Vagina (tissue), 2 donors: ENCODE data around the gene TERB2.

Experiments used
- POLR2A ChIP-seq, 2 donors: fragments of 450-650 bp; IDR thresholded peaks; one replicate each; pipeline ENCODE4 v1.6.1; 2017; ENCODE audit warnings: antibody characterized with exemption in 2 of 2, mild to moderate bottlenecking in 2 of 2, moderate library complexity in 2 of 2
- POLR2AphosphoS5 ChIP-seq, 2 donors: sonication (generic); formaldehyde crosslinking; IDR thresholded peaks; one replicate each; pipeline ENCODE4 v1.9.0; 2017; ENCODE audit warnings: antibody characterized with exemption in 2 of 2, mild to moderate bottlenecking in 2 of 2, low read depth in 1 of 2; ENCODE audit not compliant: insufficient read depth in 1 of 2
- TF ChIP-seq, protein P1 (sequence below), 3 experiments: fragments of 450-650 bp in 2 of 3; fragments of 200-600 bp in 1 of 3; sonication (generic) in 1 of 3; IDR thresholded peaks; one replicate each; pipeline ENCODE4 v1.5.1; 2017 to 2019; ENCODE audit warnings: antibody characterized with exemption in 3 of 3, mild to moderate bottlenecking in 2 of 3, moderate library complexity in 2 of 3

DNA sequence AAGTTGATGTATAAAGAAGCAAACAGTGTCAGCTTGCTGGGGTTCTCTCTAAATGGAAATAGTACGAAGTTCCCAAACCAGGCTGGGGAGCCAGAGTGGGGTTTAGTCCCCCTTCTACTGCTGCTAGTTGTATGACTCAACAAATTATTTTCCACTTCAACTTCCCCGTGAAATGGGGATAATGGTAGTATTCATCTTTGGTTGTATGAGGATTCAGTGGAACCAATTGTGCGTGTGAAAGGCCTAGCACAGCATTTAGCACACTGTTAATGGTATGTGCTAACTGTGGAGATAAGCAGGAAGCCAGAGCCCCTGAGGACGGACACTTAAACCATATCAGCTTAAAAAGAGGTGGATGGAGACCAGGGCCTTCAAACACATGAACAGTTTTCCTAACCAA is 70.7 kb downstream of the TERB2 start:
- TF ChIP-seq POLR2A (IDR thresholded peaks at IDR 0.05), result no peak
- TF ChIP-seq POLR2AphosphoS5 (IDR thresholded peaks at IDR 0.05; ENCODE audit: insufficient read depth in 1 of 2, low read depth in 1 of 2), result no peak
- TF ChIP-seq, protein P1, sequence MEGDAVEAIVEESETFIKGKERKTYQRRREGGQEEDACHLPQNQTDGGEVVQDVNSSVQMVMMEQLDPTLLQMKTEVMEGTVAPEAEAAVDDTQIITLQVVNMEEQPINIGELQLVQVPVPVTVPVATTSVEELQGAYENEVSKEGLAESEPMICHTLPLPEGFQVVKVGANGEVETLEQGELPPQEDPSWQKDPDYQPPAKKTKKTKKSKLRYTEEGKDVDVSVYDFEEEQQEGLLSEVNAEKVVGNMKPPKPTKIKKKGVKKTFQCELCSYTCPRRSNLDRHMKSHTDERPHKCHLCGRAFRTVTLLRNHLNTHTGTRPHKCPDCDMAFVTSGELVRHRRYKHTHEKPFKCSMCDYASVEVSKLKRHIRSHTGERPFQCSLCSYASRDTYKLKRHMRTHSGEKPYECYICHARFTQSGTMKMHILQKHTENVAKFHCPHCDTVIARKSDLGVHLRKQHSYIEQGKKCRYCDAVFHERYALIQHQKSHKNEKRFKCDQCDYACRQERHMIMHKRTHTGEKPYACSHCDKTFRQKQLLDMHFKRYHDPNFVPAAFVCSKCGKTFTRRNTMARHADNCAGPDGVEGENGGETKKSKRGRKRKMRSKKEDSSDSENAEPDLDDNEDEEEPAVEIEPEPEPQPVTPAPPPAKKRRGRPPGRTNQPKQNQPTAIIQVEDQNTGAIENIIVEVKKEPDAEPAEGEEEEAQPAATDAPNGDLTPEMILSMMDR (IDR thresholded peaks at IDR 0.05), result no peak
